Coronary artery (tissue), 2 donors: ENCODE data around the gene SSTR5.

ENCODE experiments used
- DNase-seq: peaks from one replicate; pipeline ENCODE4 v3.0.0-alpha.2; 2017; ENCODE audit warnings: low spot score
- H3K27ac ChIP-seq, 2 donors: fragments of 200-600 bp; sonication (generic); one replicate each; pipeline ENCODE4 v1.5.1; 2016 to 2019
- H3K4me3 ChIP-seq: fragments of 200-600 bp; sonication (generic); 2 replicates; pipeline ENCODE4 v1.5.1; 2016; ENCODE audit warnings: mild to moderate bottlenecking, moderate library complexity
- CTCF ChIP-seq: fragments of 200-600 bp; sonication (generic); IDR thresholded peaks from one replicate; pipeline ENCODE4 v1.5.1; 2019; ENCODE audit warnings: antibody characterized with exemption

SSTR5 gene

GRCh38 chr16:1049976-1050247, 22.6 kb upstream of the SSTR5 start:
- no peak overlapping the region for H3K27ac ChIP-seq
- no peak overlapping the region for H3K4me3 ChIP-seq
- no peak for TF ChIP-seq CTCF
- DNase-seq = no peak

- no peak for DNase-seq
- TF ChIP-seq CTCF = no peak
- Histone ChIP-seq H3K4me3 (no peak overlapping the region), H3K27ac (no peak overlapping the region)
Measured at GRCh38 chr16:1050516-1050915, 22.0 kb upstream of the SSTR5 start.

DNA sequence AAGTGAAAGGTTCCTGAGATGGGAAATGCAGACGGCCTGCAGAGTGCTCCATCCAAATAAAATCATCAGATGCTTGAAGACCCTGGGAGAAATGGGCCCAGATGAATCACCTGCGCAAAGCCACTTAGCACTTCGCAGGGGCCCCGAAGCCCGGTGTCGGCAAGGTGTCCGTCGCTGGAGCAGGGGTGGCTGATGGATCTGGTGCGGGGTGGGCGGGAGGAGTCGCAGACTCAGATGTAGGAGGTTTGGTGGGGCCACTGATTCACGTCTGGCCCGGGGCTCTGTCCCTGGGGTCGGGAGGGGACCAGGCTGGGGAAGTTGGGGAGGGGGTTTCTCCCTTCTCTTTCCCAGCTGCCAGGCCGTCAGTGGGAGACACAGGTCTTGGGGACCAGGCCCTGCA, 21.6 kb upstream of the SSTR5 start:
- no peak for DNase-seq
- no peak overlapping the region for H3K4me3 ChIP-seq
- TF ChIP-seq CTCF = no peak
- no peak overlapping the region for H3K27ac ChIP-seq

DNA sequence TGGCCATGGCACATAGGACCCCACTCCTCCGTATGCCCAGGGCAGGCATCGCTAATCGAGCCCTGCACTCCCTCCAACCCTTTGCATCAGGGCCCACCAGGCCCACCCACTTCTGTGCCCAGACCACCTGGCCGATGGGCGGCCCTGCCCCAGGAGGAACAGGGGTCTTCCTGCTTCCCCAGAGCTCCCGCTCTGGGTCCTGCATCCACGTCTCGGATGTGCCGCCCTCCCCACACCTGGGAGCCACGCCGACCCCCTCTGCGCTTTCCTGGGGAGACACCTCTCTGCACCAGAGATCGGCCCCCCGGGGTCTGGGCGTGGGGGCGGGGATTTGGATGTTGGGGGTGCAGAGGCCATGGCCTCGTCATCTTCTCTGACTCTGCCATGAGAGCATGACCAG, 21.1 kb upstream of the SSTR5 start:
- no peak overlapping the region for H3K27ac ChIP-seq
- DNase-seq = no peak
- no peak overlapping the region for H3K4me3 ChIP-seq
- no peak for TF ChIP-seq CTCF

GRCh38 chr16:1052721-1053120, 19.8 kb upstream of the SSTR5 start:
- no peak for DNase-seq
- Histone ChIP-seq H3K4me3 (no peak overlapping the region), H3K27ac (no peak overlapping the region)
- TF ChIP-seq CTCF = no peak

- no peak overlapping the region for H3K27ac ChIP-seq
- H3K4me3 ChIP-seq = no peak overlapping the region
- no peak for TF ChIP-seq CTCF
- no peak for DNase-seq
Measured at GRCh38 chr16:1053121-1053521, 19.4 kb upstream of the SSTR5 start.

GRCh38 chr16:1053700-1054368, 18.7 kb upstream of the SSTR5 start:
- no peak for TF ChIP-seq CTCF
- no peak overlapping the region for H3K27ac ChIP-seq
- no peak for DNase-seq
- no peak overlapping the region for H3K4me3 ChIP-seq
